Liver (tissue), 9 donors: ENCODE measurements around the gene SPR. TPM values are rescaled to one million over a fixed set of nuclear protein-coding genes. Genes with fewer than 3 reads are reported as not detected.

Experiments
- DNase-seq: peaks from one replicate; pipeline ENCODE4 v3.0.0-alpha.2; 2017; ENCODE audit warnings: low spot score
- H3K27ac ChIP-seq, 2 donors: one replicate each; pipeline ENCODE4 v1.7.0; 2013; ENCODE audit warnings: inconsistent platforms in 2 of 2, low read length in 2 of 2, control low read depth in 1 of 2, low read depth in 1 of 2, mild to moderate bottlenecking in 1 of 2
- H3K27me3 ChIP-seq, 4 donors: one replicate each; pipeline versions ENCODE4 v1.6.1 to v1.7.0; 2013; ENCODE audit warnings: low read length in 3 of 4, inconsistent platforms in 1 of 4, mild to moderate bottlenecking in 1 of 4, moderate library complexity in 1 of 4; ENCODE audit not compliant: control insufficient read depth in 4 of 4, insufficient read depth in 4 of 4
- H3K36me3 ChIP-seq, 4 donors: one replicate each; pipeline versions ENCODE4 v1.6.1 to v1.7.0; 2013; ENCODE audit warnings: low read length in 3 of 4, mild to moderate bottlenecking in 3 of 4, low read depth in 1 of 4, moderate library complexity in 1 of 4; ENCODE audit not compliant: control insufficient read depth in 4 of 4, insufficient read depth in 3 of 4
- H3K4me1 ChIP-seq, 4 donors: one replicate each; pipeline versions ENCODE4 v1.6.1 to v1.7.0; 2013; ENCODE audit warnings: low read length in 3 of 4, mild to moderate bottlenecking in 3 of 4, moderate library complexity in 1 of 4; ENCODE audit not compliant: control insufficient read depth in 4 of 4, insufficient read depth in 4 of 4
- H3K4me3 ChIP-seq, 3 donors: one replicate each; pipeline versions ENCODE4 v1.6.1 to v1.7.0; 2013; ENCODE audit warnings: low read length in 3 of 3, control low read depth in 1 of 3, low read depth in 1 of 3, mild to moderate bottlenecking in 1 of 3
- H3K9ac ChIP-seq, 2 donors: one replicate each; pipeline ENCODE4 v1.7.0; 2013; ENCODE audit warnings: low read length in 2 of 2, mild to moderate bottlenecking in 2 of 2, moderate library complexity in 2 of 2, control low read depth in 1 of 2, low read depth in 1 of 2
- H3K9me3 ChIP-seq, 4 donors: one replicate each; pipeline versions ENCODE4 v1.6.1 to v1.7.0; 2013; ENCODE audit warnings: low read length in 3 of 4; ENCODE audit not compliant: control insufficient read depth in 4 of 4
- ATF3 ChIP-seq: IDR thresholded peaks from 2 replicates; pipeline ENCODE4 v1.6.1; 2016; ENCODE audit warnings: antibody characterized with exemption
- CTCF ChIP-seq: fragments of 150-350 bp; IDR thresholded peaks from 2 replicates; pipeline ENCODE4 v1.5.1; 2017; ENCODE audit warnings: improper control_type of control experiment, low read depth, low read length; ENCODE audit not compliant: missing input control
- EGR1 ChIP-seq, 2 donors: IDR thresholded peaks; 2 replicates each; pipeline ENCODE4 v1.6.1; 2016 to 2018; ENCODE audit warnings: antibody characterized with exemption in 2 of 2, low read depth in 2 of 2
- FOXA1 ChIP-seq: IDR thresholded peaks from 2 replicates; pipeline ENCODE4 v1.6.1; 2016; ENCODE audit warnings: antibody characterized with exemption
- FOXA2 ChIP-seq: IDR thresholded peaks from 2 replicates; pipeline ENCODE4 v1.6.1; 2016; ENCODE audit warnings: antibody characterized with exemption
- GABPA ChIP-seq, 2 donors: IDR thresholded peaks in 1 of 2; conservative IDR thresholded peaks in 1 of 2; 2 replicates each; pipeline ENCODE4 v1.6.1; 2016; ENCODE audit warnings: antibody characterized with exemption in 2 of 2, mild to moderate bottlenecking in 1 of 2, moderate library complexity in 1 of 2
- HNF4A ChIP-seq, 2 donors: conservative IDR thresholded peaks; 2 replicates each; pipeline ENCODE4 v1.6.1; 2016; ENCODE audit warnings: antibody characterized with exemption in 2 of 2, mild to moderate bottlenecking in 2 of 2
- HNF4G ChIP-seq: IDR thresholded peaks from 2 replicates; pipeline ENCODE4 v1.6.1; 2016; ENCODE audit warnings: antibody characterized with exemption
- JUND ChIP-seq, 2 donors: IDR thresholded peaks; 2 replicates each; pipeline ENCODE4 v1.6.1; 2016; ENCODE audit warnings: antibody characterized with exemption in 2 of 2
- MAX ChIP-seq: IDR thresholded peaks from 2 replicates; pipeline ENCODE4 v1.6.1; 2016; ENCODE audit warnings: antibody characterized with exemption
- NR2F2 ChIP-seq: IDR thresholded peaks from 2 replicates; pipeline ENCODE4 v1.6.1; 2016; ENCODE audit warnings: antibody characterized with exemption
- RAD21 ChIP-seq, 2 donors: IDR thresholded peaks; 2 replicates each; pipeline ENCODE4 v1.6.1; 2016; ENCODE audit warnings: antibody characterized with exemption in 2 of 2, mild to moderate bottlenecking in 2 of 2
- REST ChIP-seq: IDR thresholded peaks from 2 replicates; pipeline ENCODE4 v1.6.1; 2016; ENCODE audit warnings: antibody characterized with exemption, mild to moderate bottlenecking
- SP1 ChIP-seq: IDR thresholded peaks from 2 replicates; pipeline ENCODE4 v1.6.1; 2018; ENCODE audit warnings: antibody characterized with exemption, mild to moderate bottlenecking
- TAF1 ChIP-seq: conservative IDR thresholded peaks from 2 replicates; pipeline ENCODE4 v1.6.1; 2016; ENCODE audit warnings: antibody characterized with exemption, mild to moderate bottlenecking
- YY1 ChIP-seq: IDR thresholded peaks from 2 replicates; pipeline ENCODE4 v1.6.1; 2016; ENCODE audit warnings: antibody characterized with exemption, mild to moderate bottlenecking
- ZBTB33 ChIP-seq: IDR thresholded peaks from 2 replicates; pipeline ENCODE4 v1.6.1; 2016; ENCODE audit warnings: antibody characterized with exemption
- WGBS: extraction: QIAGEN DNeasy Blood & Tissue Kit; methylation state at CpG from one replicate; pipeline ENCODE4 v1.1.7; 2013; 5-methylcytosine and 5-hydroxymethylcytosine counted together
- polyA plus RNA-seq, 2 donors: library from polyadenylated mRNA; stranded (reverse) in 1 of 2; unstranded in 1 of 2; fragments of 200-250 nt in 1 of 2; fragments of >200 nt in 1 of 2; fragmentation: Nextera tagmentation in 1 of 2; extraction: Ambion mirVana in 1 of 2; gene quantifications; one replicate each; pipeline versions ENCODE4 v1.2.1 to v1.2.3, GENCODE V29; 2013 to 2015
- total RNA-seq, 2 donors: library from RNA; depleted of rRNA; stranded (reverse); fragments of >200 nt; gene quantifications; one replicate each; pipeline ENCODE4 v1.2.3, GENCODE V29; 2014
- donor health status: healthy.
- donor health status: healthy.
- donor health status: healthy.
- donor health status: healthy.
- donor health status: healthy.

SPR gene
- total and polyA plus RNA-seq, 4 donors: 13.6 to 60.8 (median 53.1) TPM

- TF ChIP-seq TAF1: no peak
- TF ChIP-seq ZBTB33: no peak
- no peak for TF ChIP-seq MAX
- no peak for TF ChIP-seq FOXA1
- no peak for TF ChIP-seq YY1
These were observed 41.8 kb downstream of the SPR start (continued) for GRCh38 chr2:72929010-72929409.

- WGBS: 94% methylated on average over 14 of the region's 14 CpGs
- TF ChIP-seq JUND (IDR thresholded peaks at IDR 0.05): no peak
- no peak for TF ChIP-seq NR2F2
- no peak for TF ChIP-seq HNF4A (conservative IDR thresholded peaks at IDR 0.05)
- no peak for TF ChIP-seq HNF4G
- no peak for TF ChIP-seq ATF3
- TF ChIP-seq EGR1 (IDR thresholded peaks at IDR 0.05; ENCODE audit: low read depth in 2 of 2): no peak
- no peak for TF ChIP-seq REST
- no peak for TF ChIP-seq SP1
- no peak for TF ChIP-seq GABPA (IDR thresholded peaks at IDR 0.05 in 1 of 2, conservative IDR thresholded peaks at IDR 0.05 in 1 of 2)
- TF ChIP-seq FOXA2: no peak
- no peak for TF ChIP-seq RAD21 (IDR thresholded peaks at IDR 0.05)
- TF ChIP-seq YY1: no peak
- TF ChIP-seq TAF1: no peak
- no peak for TF ChIP-seq CTCF
- Histone ChIP-seq H3K9ac (no peak overlapping the region), H3K4me3 (no peak overlapping the region), H3K9me3 (no peaks in the 10 kb centered on the region), H3K4me1 (no peaks in the 10 kb centered on the region), H3K27ac (no peak overlapping the region), H3K27me3 (peaks cover 0 to 11% (median 7%) of the 10 kb centered on the region in 4 donors), H3K36me3 (no peaks in the 10 kb centered on the region)
- no peak for DNase-seq
These were observed 44.2 kb downstream of the SPR start for GRCh38 chr2:72931280-72931910.
